GM19467 (cell line): ENCODE data around the gene BPIFB2.
A peak's percentile ranks its signal among the peaks of the same experiment; 100 is the strongest.
"Not testable (repeated sequence)": the region's sequence is repeated elsewhere in the genome, so short reads cannot be mapped to it uniquely, and the experiment has no call there.

Experiments
- ATAC-seq: cut with Tn5 transposase; IDR thresholded peaks from one replicate; pipeline ENCODE4 v1.9.1; 2021; ENCODE audit warnings: mild to moderate bottlenecking, moderate library complexity; ENCODE audit not compliant: unreplicated experiment

Gene BPIFB2

GRCh38 chr20:32970115-32970972 is 37.2 kb upstream of the BPIFB2 start:
- no peak for ATAC-seq

- no peak for ATAC-seq
Observed at GRCh38 chr20:32970973-32971300, 36.6 kb upstream of the BPIFB2 start.

- ATAC-seq, result peak; percentile 9
Observed at GRCh38 chr20:32971703-32972161, 35.8 kb upstream of the BPIFB2 start.

- peak; percentile 87 for ATAC-seq
Observed at GRCh38 chr20:32972181-32973076, 35.1 kb upstream of the BPIFB2 start.

- ATAC-seq, result no peak
Observed at GRCh38 chr20:32973077-32973717, 34.3 kb upstream of the BPIFB2 start.

GRCh38 chr20:32974204-32975064 is 33.1 kb upstream of the BPIFB2 start:
- not testable (repeated sequence) for ATAC-seq

- not testable (repeated sequence) for ATAC-seq
Observed at GRCh38 chr20:32975121-32975520, 32.4 kb upstream of the BPIFB2 start.

GRCh38 chr20:32975698-32976674 is 31.5 kb upstream of the BPIFB2 start:
- ATAC-seq, result no peak

- no peak for ATAC-seq
Observed at GRCh38 chr20:32976746-32977145, 30.8 kb upstream of the BPIFB2 start.

GRCh38 chr20:32977281-32978008 is 30.1 kb upstream of the BPIFB2 start:
- ATAC-seq, result no peak

GRCh38 chr20:32978009-32978335 is 29.5 kb upstream of the BPIFB2 start:
- ATAC-seq, result no peak

GRCh38 chr20:32979201-32979998 is 28.1 kb upstream of the BPIFB2 start:
- no peak for ATAC-seq

- no peak for ATAC-seq
Observed at GRCh38 chr20:32980131-32980941, 27.2 kb upstream of the BPIFB2 start.

- ATAC-seq, result no peak
Observed at GRCh38 chr20:32980990-32981389, 26.5 kb upstream of the BPIFB2 start.

GRCh38 chr20:32982617-32983458 is 24.7 kb upstream of the BPIFB2 start:
- no peak for ATAC-seq

GRCh38 chr20:32983459-32984112 is 23.9 kb upstream of the BPIFB2 start:
- ATAC-seq, result no peak
